Epithelial cell of proximal tubule (primary cell): ENCODE measurements around the gene POU2AF1. TPM values are rescaled to one million over a fixed set of nuclear protein-coding genes. Genes with fewer than 3 reads are reported as not detected.

ENCODE experiments used
- DNase-seq: peaks from one replicate; pipeline ENCODE4 v3.0.0-alpha.2; 2011; ENCODE audit warnings: low read depth
- H3K4me3 ChIP-seq: 2 replicates; pipeline ENCODE4 v1.5.1; 2011; ENCODE audit warnings: low read depth, mild to moderate bottlenecking, low read length
- CTCF ChIP-seq: conservative IDR thresholded peaks from 2 replicates; pipeline ENCODE4 v1.5.1; 2012; ENCODE audit warnings: low read depth, mild to moderate bottlenecking, low read length
- total RNA-seq: library from RNA; depleted of rRNA; stranded (reverse); fragments of >200 nt; gene quantifications from 2 replicates; pipeline ENCODE4 v1.2.3, GENCODE V29; 2015

POU2AF1 gene
- total RNA-seq, 1 donor from 2014 or later, result not detected

- H3K4me3 ChIP-seq, result no peak overlapping the region
- no peak for DNase-seq
- no peak for TF ChIP-seq CTCF
Observed at GRCh38 chr11:111357150-111358037, 21.7 kb downstream of the POU2AF1 start.

GRCh38 chr11:111356660-111357048, 22.4 kb downstream of the POU2AF1 start:
- TF ChIP-seq CTCF, result no peak
- DNase-seq, result no peak
- no peak overlapping the region for H3K4me3 ChIP-seq

GRCh38 chr11:111355956-111356659, 23.0 kb downstream of the POU2AF1 start:
- H3K4me3 ChIP-seq, result no peak overlapping the region
- no peak for DNase-seq
- no peak for TF ChIP-seq CTCF

GRCh38 chr11:111355101-111355500, 24.0 kb downstream of the POU2AF1 start:
- no peak overlapping the region for H3K4me3 ChIP-seq
- DNase-seq, result no peak
- no peak for TF ChIP-seq CTCF

GRCh38 chr11:111354601-111354891, 24.5 kb downstream of the POU2AF1 start:
- TF ChIP-seq CTCF, result no peak
- H3K4me3 ChIP-seq, result no peak overlapping the region
- DNase-seq, result no peak

- TF ChIP-seq CTCF, result no peak
Observed at GRCh38 chr11:111353776-111354600, 25.1 kb downstream of the POU2AF1 start.

More at GRCh38 chr11:111353776-111354600, 25.1 kb downstream of the POU2AF1 start:
- DNase-seq, result no peak
- no peak overlapping the region for H3K4me3 ChIP-seq
